BE2C (cell line): ENCODE results near the gene HECTD2.
"Not testable (repeated sequence)": the region's sequence is repeated elsewhere in the genome, so short reads cannot be mapped to it uniquely, and the experiment has no call there.

Source experiments
- DNase-seq: peaks from one replicate; pipeline ENCODE4 v3.0.0-alpha.2; 2020
- H3K27me3 ChIP-seq: fragments of 250-450 bp; sonication (Bioruptor Pico); 2 replicates; pipeline ENCODE4 v1.5.1; 2020; ENCODE audit warnings: mild to moderate bottlenecking
- H3K36me3 ChIP-seq: fragments of 250-450 bp; sonication (Bioruptor Pico); 2 replicates; pipeline ENCODE4 v1.5.1; 2020; ENCODE audit warnings: mild to moderate bottlenecking
- H3K4me1 ChIP-seq: fragments of 250-450 bp; sonication (Bioruptor Pico); 2 replicates; pipeline ENCODE4 v1.5.1; 2020
- H3K4me3 ChIP-seq: 2 replicates; pipeline ENCODE4 v1.5.1; 2011; ENCODE audit warnings: low read depth, low read length
- H3K9me3 ChIP-seq: fragments of 250-450 bp; sonication (Bioruptor Pico); 2 replicates; pipeline ENCODE4 v1.5.1; 2020
- TF ChIP-seq, protein P1 (sequence below): IDR thresholded peaks from 2 replicates; pipeline ENCODE4 v1.5.1; 2012; ENCODE audit warnings: mild to moderate bottlenecking, low read depth, low read length

The HECTD2 gene

DNA sequence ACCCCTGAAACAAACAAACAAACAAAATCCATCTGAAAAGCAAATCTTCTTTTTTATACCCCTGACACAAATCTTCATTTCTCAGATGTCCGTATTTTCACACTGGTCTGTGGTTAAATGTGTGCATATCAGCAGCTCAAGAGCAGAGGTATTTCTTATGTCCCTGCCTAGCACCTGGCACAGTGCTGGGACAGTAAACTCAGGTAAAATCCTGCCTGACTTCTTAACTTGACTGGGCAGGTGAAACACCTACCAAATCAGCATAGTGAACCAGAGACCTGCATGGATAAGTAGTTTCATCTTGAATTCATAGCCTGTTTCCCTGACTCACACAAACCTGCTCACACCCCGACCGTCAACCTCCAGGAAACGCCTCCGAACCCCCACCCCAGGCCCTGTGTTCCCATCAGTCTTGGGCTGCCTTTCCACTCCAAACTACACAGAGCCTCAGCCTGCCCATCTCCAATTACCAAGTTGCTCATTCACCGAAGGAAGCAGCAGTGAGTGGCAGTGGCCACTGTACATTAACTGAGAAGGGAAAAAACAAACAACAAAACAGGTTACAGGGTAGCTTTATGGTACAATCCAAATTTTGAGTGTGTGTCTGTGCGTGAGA lies 109.9 kb downstream of the HECTD2 start:
- H3K36me3 ChIP-seq, result no peaks in the 10 kb centered on the region
- TF ChIP-seq, protein P1, sequence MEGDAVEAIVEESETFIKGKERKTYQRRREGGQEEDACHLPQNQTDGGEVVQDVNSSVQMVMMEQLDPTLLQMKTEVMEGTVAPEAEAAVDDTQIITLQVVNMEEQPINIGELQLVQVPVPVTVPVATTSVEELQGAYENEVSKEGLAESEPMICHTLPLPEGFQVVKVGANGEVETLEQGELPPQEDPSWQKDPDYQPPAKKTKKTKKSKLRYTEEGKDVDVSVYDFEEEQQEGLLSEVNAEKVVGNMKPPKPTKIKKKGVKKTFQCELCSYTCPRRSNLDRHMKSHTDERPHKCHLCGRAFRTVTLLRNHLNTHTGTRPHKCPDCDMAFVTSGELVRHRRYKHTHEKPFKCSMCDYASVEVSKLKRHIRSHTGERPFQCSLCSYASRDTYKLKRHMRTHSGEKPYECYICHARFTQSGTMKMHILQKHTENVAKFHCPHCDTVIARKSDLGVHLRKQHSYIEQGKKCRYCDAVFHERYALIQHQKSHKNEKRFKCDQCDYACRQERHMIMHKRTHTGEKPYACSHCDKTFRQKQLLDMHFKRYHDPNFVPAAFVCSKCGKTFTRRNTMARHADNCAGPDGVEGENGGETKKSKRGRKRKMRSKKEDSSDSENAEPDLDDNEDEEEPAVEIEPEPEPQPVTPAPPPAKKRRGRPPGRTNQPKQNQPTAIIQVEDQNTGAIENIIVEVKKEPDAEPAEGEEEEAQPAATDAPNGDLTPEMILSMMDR, result no peak

DNA sequence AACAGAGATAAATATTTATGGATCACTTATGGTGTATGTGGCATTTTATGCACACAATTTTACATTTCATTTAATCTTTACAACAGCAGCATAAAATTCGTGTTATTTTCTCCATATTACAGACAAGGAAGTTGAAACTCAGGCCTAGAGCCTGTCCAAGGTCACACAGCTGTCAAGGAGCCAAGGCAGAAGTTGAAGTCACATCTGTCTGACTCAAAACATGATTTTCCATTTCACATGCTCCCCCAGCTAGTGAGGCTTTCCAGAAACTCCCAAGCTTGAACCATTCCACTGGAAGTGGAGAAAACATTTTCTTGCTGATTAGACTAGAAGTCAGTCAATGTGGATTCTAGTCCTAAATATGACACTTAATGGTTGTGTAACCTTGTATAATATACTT lies 110.5 kb downstream of the HECTD2 start:
- Histone ChIP-seq H3K27me3 (no peaks in the 10 kb centered on the region), H3K4me1 (no peaks in the 10 kb centered on the region), H3K36me3 (no peaks in the 10 kb centered on the region), H3K9me3 (no peaks in the 10 kb centered on the region), H3K4me3 (no peak overlapping the region)
- no peak for DNase-seq
- TF ChIP-seq, protein P1, result no peak

More for the DNA sequence above, 109.9 kb downstream of the HECTD2 start:
- Histone ChIP-seq H3K27me3 (no peaks in the 10 kb centered on the region), H3K9me3 (no peaks in the 10 kb centered on the region), H3K4me1 (no peaks in the 10 kb centered on the region), H3K4me3 (no peak overlapping the region)
- no peak for DNase-seq

DNA sequence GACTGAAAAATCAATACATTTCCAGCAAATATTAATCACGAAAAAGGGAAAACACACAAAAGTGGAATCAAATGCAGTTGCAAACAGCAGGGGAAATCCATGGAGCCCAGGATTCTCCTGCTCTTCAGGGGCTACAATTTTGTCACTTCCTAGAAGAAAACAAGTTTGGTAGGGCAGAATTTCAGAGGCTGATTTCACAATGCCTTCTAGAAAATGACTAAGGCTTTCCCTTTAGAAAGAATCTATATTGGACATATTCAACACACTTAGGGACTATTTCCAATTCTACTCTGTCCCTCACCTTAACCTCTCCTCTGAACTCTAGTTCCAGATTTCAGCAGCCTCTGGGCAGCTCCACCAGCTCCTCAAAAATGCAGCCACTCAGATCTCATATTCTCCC lies 111.3 kb downstream of the HECTD2 start:
- Histone ChIP-seq H3K27me3 (no peaks in the 10 kb centered on the region), H3K36me3 (no peaks in the 10 kb centered on the region), H3K4me3 (no peak overlapping the region), H3K4me1 (no peaks in the 10 kb centered on the region), H3K9me3 (no peaks in the 10 kb centered on the region)
- TF ChIP-seq, protein P1, result no peak
- DNase-seq, result no peak

DNA sequence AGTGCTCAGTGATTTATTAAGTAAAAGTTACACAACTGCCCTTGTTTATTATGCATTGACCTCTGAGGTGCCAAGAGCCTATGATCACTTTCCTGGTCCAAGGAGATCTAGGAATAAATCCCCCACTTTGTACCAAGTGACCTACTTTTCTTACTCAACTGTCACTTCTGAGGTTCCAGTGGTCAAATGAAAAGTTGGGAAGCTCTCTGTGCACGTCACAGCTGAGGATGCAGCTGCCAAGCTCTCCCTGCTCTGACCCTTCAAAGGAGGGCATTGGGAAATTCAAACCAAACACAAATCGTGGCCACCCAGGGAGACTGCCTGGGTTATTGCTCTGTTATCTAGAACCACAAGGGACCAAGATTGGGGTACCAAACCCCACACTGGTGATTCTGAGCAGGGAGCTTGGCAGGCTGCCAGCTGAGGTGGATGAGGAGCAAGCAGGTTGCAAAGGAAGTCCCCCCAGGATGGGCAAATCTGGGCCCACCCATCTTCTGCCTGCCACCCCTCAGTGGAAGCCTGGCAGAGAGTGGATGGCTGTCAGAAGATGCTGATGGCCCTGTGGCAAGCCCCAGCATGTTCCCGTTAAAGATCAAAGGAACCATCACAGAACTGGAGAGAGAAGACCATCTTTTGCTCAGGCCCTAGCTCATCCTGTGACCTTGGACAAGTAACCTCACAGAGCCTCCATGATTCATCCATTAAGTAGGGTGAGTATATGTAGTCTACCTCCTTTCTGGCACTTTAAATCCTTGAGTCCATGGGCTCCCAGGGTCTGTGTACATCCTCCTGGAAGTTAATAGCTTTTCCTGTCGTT lies 116.0 kb downstream of the HECTD2 start:
- Histone ChIP-seq H3K36me3 (no peaks in the 10 kb centered on the region), H3K9me3 (no peaks in the 10 kb centered on the region), H3K4me3 (no peak overlapping the region), H3K27me3 (no peaks in the 10 kb centered on the region), H3K4me1 (no peaks in the 10 kb centered on the region)
- peak; percentile 15 for DNase-seq
- TF ChIP-seq, protein P1, result no peak

DNA sequence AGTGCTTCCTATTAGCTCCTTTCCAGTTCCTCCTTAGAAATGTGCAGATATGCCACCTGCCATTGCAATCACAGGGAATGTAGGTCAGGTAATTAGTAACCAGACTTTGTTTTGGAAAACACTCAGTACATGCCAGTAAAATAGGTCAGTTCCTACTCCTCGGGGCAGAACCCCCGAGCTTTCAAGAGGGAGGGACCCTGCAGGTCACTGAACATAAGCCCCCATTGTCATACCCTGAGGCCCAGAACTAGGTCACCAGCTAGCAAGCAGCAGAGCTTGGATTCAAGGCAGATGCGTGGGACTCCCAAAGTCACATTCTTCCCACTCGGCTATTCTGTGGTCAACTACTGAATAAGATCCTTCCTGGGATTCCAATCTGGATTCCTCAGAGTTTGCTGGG lies 117.9 kb downstream of the HECTD2 start:
- TF ChIP-seq, protein P1, result no peak
- no peak for DNase-seq
- Histone ChIP-seq H3K4me1 (no peaks in the 10 kb centered on the region), H3K27me3 (no peaks in the 10 kb centered on the region), H3K4me3 (no peak overlapping the region), H3K36me3 (no peaks in the 10 kb centered on the region), H3K9me3 (no peaks in the 10 kb centered on the region)

DNA sequence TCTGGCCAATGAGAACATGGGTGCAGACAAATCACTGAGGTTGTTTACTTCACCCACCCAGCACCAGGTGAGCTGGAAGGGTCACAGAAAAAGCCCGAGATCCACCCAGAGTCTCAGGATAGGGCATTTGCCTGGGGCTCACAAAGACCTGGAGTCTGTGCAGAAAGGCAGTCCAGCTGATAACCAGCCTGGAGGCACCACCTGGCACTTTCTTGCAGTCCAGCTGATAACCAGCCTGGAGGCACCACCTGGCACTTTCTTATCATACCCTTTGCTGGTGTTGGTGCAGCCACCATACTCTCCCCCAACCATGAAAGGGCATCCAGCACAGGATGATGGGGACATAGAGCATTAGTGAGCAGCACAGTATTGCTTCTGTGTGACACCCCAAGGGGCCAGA lies 118.6 kb downstream of the HECTD2 start:
- H3K4me3 ChIP-seq, result no peak overlapping the region
- no peaks in the 10 kb centered on the region for H3K27me3 ChIP-seq
- peak; percentile 10 for DNase-seq
- H3K36me3 ChIP-seq, result no peaks in the 10 kb centered on the region
- no peaks in the 10 kb centered on the region for H3K9me3 ChIP-seq
- no peaks in the 10 kb centered on the region for H3K4me1 ChIP-seq
- TF ChIP-seq, protein P1, result no peak

DNA sequence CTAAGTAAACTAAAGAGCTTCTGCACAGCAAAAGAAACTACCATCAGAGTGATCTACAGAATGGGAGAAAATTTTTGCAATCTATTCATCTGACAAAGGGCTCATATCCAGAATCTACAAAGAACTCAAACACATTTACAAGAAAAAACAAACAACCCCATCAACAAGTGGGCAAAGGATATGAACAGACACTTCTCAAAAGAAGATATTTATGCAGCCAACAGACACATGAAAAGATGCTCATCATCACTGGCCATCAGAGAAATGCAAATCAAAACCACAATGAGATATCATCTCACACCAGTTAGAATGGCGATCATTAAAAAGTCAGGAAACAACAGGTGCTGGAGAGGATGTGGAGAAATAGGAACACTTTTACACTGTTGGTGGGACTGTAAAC lies 124.6 kb downstream of the HECTD2 start:
- not testable (repeated sequence) for H3K9me3 ChIP-seq, H3K4me3 ChIP-seq, DNase-seq, H3K27me3 ChIP-seq, H3K4me1 ChIP-seq, H3K36me3 ChIP-seq
